CD4-positive, CD25-positive, alpha-beta regulatory T cell (primary cell): ENCODE measurements around the gene STMN1. TPM values are rescaled to one million over a fixed set of nuclear protein-coding genes. Genes with fewer than 3 reads are reported as not detected.
A peak's percentile ranks its signal among the peaks of the same experiment; 100 is the strongest.

Experiments
- ATAC-seq, 2 donors: fragments of 150-1000 bp; cut with Tn5 transposase; one replicate each; pipeline ENCODE4 v1.10.0; 2021; ENCODE audit warnings: low read depth in 2 of 2, moderate number of reproducible peaks in 2 of 2, moderate library complexity in 1 of 2
- DNase-seq, 3 donors: peaks; one replicate each; pipeline versions ENCODE4 v3.0.0 to v3.0.0-alpha.2; 2012 to 2022; ENCODE audit warnings: mixed read lengths in 1 of 3
- H3K27ac ChIP-seq: one replicate; pipeline ENCODE4 v1.7.0; 2013; ENCODE audit warnings: mild to moderate bottlenecking, low read length; ENCODE audit not compliant: insufficient read depth, poor library complexity, severe bottlenecking
- H3K27me3 ChIP-seq: one replicate; pipeline ENCODE4 v1.7.0; 2013; ENCODE audit warnings: low read length; ENCODE audit not compliant: control insufficient read depth, insufficient read depth
- H3K36me3 ChIP-seq: one replicate; pipeline ENCODE4 v1.7.0; 2013; ENCODE audit warnings: mild to moderate bottlenecking, low read length, moderate library complexity; ENCODE audit not compliant: control insufficient read depth, insufficient read depth
- H3K4me1 ChIP-seq: 2 replicates; pipeline ENCODE4 v1.7.0; 2013; ENCODE audit warnings: mild to moderate bottlenecking, low read length; ENCODE audit not compliant: insufficient read depth, control insufficient read depth, poor library complexity, severe bottlenecking
- H3K4me3 ChIP-seq: one replicate; pipeline ENCODE4 v1.7.0; 2013; ENCODE audit warnings: low read depth, mild to moderate bottlenecking, low read length, moderate library complexity
- H3K9me3 ChIP-seq, 2 experiments: 1 replicate in 1 of 2; 2 replicates in 1 of 2; pipeline ENCODE4 v1.7.0; 2013; ENCODE audit warnings: low read length in 2 of 2, mild to moderate bottlenecking in 1 of 2, moderate library complexity in 1 of 2; ENCODE audit not compliant: control insufficient read depth in 2 of 2
- H3K27ac Mint-ChIP-seq, 3 donors: one replicate each; pipeline ENCODE4 v1.8.0; 2020 to 2022; ENCODE audit warnings: mild to moderate bottlenecking in 3 of 3, mixed read lengths in 3 of 3, moderate library complexity in 2 of 3
- H3K27me3 Mint-ChIP-seq: one replicate; pipeline ENCODE4 v1.8.0; 2022; ENCODE audit warnings: mild to moderate bottlenecking, mixed read lengths
- H3K36me3 Mint-ChIP-seq: one replicate; pipeline ENCODE4 v1.8.0; 2020; ENCODE audit warnings: mixed read lengths
- H3K4me1 Mint-ChIP-seq, 4 donors: one replicate each; pipeline ENCODE4 v1.8.0; 2020 to 2022; ENCODE audit warnings: mixed read lengths in 4 of 4, mild to moderate bottlenecking in 1 of 4
- H3K4me3 Mint-ChIP-seq, 4 donors: one replicate each; pipeline ENCODE4 v1.8.0; 2020 to 2022; ENCODE audit warnings: mild to moderate bottlenecking in 4 of 4, mixed read lengths in 4 of 4, moderate library complexity in 3 of 4
- H3K9me3 Mint-ChIP-seq, 7 donors: one replicate each; pipeline ENCODE4 v1.8.0; 2020 to 2022; ENCODE audit warnings: mixed read lengths in 7 of 7, mild to moderate bottlenecking in 3 of 7, moderate library complexity in 2 of 7
- polyA plus RNA-seq, 4 donors: library from polyadenylated mRNA; unstranded; fragments of 300-500 nt; fragmentation: Illumina TruSeq; gene quantifications; one replicate each; pipeline ENCODE4 v1.2.3, GENCODE V29; 2021
- total RNA-seq: library from RNA; stranded (reverse); gene quantifications from one replicate; pipeline ENCODE4 v1.2.3, GENCODE V29; 2022

Gene STMN1
- total and polyA plus RNA-seq, 5 donors from 2014 or later = 44.9 to 242 (median 181) TPM

DNA sequence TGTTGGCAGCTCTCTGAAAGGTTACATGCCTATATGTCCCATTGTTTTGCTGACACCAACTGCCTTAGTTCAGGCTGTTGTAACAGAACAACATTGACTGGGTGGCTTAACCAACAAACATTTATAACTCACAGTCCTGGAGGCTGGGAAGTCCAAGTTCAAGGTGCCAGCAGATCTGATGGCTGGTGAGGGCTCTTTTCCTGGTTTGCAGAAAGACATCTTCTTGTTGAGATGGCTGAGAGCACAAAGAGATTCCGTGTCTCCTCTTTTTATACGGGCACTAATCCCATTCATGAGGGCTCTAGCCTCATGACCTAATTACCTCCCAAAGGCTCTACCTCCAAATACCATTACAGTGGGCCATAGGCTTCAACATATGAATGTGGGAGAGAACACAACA lies 10.2 kb upstream of the STMN1 start:
- Mint-ChIP-seq H3K4me3 (no peak overlapping the region), H3K27ac (peak overlapping the region in 1 of 3 donors; percentile 94), H3K9me3 (no peaks in the 10 kb centered on the region), H3K36me3 (no peaks in the 10 kb centered on the region), H3K27me3 (peaks cover 9% of the 10 kb centered on the region), H3K4me1 (peaks cover 4 to 20% (median 10%) of the 10 kb centered on the region in 4 donors)
- DNase-seq (no peak), ATAC-seq (no peak)
- Histone ChIP-seq H3K27ac (no peak overlapping the region), H3K36me3 (no peaks in the 10 kb centered on the region), H3K9me3 (no peaks in the 10 kb centered on the region), H3K4me3 (no peak overlapping the region), H3K27me3 (peaks cover 2% of the 10 kb centered on the region), H3K4me1 (peaks cover 10% of the 10 kb centered on the region)

DNA sequence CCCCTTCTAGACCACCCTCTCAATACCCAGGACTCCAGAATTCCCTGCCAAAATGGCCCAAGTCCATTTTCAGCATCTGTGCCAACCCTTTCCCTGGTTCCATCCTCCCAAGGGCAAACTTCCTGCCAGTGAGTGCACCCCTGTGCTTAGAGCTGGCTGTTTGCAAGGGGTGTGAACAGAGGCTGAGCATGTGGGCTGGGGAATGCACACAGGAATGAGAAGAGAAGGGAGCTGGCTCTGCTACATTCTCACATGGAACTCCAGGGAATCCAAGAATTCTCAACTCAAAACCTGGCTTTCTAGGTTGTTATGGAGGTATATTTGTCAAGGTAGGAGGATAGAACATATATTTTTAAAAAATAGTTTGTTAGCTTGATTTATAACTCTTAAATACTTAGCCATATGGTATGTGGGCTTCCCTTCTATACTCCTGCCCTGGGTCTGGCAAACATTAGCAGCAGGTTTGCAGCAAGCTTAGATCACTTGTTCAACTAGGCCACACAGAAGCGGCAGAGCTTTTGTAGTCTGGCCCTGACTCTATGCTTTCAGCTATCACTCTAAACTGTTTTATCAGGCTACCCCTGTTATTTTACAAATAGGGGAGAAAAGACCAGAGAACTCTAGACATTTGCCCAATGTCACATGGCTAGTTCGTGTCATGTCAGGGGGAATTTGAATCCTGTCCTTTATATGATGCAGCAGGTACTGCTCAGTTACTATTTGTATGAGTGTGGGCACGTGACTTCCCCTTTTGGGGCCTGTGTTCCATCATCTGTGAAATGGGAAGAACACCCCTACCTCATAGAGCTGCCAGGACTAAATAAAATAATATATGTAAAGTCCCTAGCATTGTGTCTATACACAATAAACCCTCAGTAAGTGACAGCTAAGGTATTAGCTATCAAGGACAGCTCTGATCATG lies 8.1 kb upstream of the STMN1 start:
- Histone ChIP-seq H3K4me3 (no peak overlapping the region), H3K9me3 (no peaks in the 10 kb centered on the region), H3K36me3 (no peaks in the 10 kb centered on the region), H3K27ac (no peak overlapping the region), H3K27me3 (no peaks in the 10 kb centered on the region), H3K4me1 (peaks cover 10% of the 10 kb centered on the region)
- DNase-seq (no peak), ATAC-seq (no peak)
- no peak overlapping the region for H3K4me3 Mint-ChIP-seq
- H3K27ac Mint-ChIP-seq = peak overlapping the region in 1 of 3 donors; percentile 71
- no peaks in the 10 kb centered on the region for H3K27me3 Mint-ChIP-seq
- H3K4me1 Mint-ChIP-seq = peaks cover 4 to 12% (median 5%) of the 10 kb centered on the region in 4 donors
- H3K36me3 Mint-ChIP-seq = no peaks in the 10 kb centered on the region
- H3K9me3 Mint-ChIP-seq = no peaks in the 10 kb centered on the region

DNA sequence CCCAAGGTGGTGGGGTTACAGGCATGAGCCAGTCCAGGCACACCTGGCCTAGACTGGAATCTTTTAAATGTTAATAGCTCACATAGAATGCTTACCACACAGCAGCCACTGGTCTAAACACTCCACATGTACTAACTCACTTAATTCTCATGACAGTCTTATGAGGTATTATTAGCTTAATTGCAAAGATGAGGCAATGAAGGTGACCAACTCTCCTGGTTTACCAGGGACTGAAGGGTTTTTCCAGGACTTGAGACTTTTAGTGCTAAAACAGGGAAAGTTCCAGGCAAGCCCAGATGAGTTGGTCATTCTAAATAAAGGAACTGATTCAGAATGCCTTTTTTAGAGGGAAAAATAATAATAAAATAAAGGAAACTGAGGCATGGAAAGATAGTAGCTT lies 7.0 kb upstream of the STMN1 start:
- no peaks in the 10 kb centered on the region for H3K27me3 ChIP-seq
- H3K9me3 ChIP-seq = no peaks in the 10 kb centered on the region
- H3K4me3 ChIP-seq = no peak overlapping the region
- Mint-ChIP-seq H3K36me3 (no peaks in the 10 kb centered on the region), H3K9me3 (no peaks in the 10 kb centered on the region), H3K27ac (peak overlapping the region in 1 of 3 donors; percentile 20), H3K27me3 (no peaks in the 10 kb centered on the region), H3K4me1 (peaks cover 4 to 8% (median 5%) of the 10 kb centered on the region in 4 donors), H3K4me3 (no peak overlapping the region)
- ATAC-seq (no peak), DNase-seq (no peak)
- H3K4me1 ChIP-seq = peaks cover 7% of the 10 kb centered on the region
- no peaks in the 10 kb centered on the region for H3K36me3 ChIP-seq
- H3K27ac ChIP-seq = no peak overlapping the region

DNA sequence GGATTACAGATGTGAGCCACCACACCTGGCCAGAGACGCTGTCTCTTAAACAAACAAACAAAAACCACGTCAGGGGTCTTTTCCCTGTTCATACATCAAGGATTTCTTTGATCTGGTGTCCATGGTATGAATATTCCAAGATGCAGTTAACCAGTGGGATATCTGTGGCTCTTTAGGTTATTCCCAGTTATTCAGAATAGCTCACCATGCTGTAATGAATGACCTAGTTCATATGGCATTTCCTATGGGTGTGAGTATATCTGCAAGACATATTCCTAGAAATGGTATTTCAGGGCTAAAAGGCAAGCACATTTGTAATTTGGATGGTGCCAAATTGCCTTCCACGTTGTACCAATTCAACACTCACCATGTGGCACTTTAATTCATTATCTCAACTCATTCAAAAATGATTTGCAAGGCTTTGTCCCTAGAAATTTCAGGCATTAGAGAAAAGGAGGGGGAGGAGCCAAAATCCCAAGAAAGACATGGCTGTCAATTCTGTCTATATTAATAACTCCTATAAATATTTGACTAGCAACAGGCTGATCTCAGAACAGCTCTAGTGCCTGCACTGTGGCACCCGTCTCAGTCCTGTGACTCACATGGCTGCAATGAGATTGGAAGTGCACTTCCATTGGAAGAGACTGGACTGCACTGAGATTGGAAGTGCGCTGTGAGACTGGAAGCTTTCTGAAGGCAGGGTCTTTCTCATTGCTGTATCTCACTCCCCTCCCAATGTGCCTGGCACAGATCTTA lies 6.0 kb upstream of the STMN1 start:
- Histone ChIP-seq H3K27ac (no peak overlapping the region), H3K9me3 (no peaks in the 10 kb centered on the region), H3K36me3 (no peaks in the 10 kb centered on the region), H3K4me3 (no peak overlapping the region), H3K4me1 (no peaks in the 10 kb centered on the region), H3K27me3 (no peaks in the 10 kb centered on the region)
- H3K27ac Mint-ChIP-seq = no peak overlapping the region
- H3K9me3 Mint-ChIP-seq = no peaks in the 10 kb centered on the region
- DNase-seq (no peak), ATAC-seq (no peak)
- H3K4me1 Mint-ChIP-seq = peaks cover 0 to 4% (median 2%) of the 10 kb centered on the region in 4 donors
- no peaks in the 10 kb centered on the region for H3K36me3 Mint-ChIP-seq
- no peaks in the 10 kb centered on the region for H3K27me3 Mint-ChIP-seq
- no peak overlapping the region for H3K4me3 Mint-ChIP-seq

DNA sequence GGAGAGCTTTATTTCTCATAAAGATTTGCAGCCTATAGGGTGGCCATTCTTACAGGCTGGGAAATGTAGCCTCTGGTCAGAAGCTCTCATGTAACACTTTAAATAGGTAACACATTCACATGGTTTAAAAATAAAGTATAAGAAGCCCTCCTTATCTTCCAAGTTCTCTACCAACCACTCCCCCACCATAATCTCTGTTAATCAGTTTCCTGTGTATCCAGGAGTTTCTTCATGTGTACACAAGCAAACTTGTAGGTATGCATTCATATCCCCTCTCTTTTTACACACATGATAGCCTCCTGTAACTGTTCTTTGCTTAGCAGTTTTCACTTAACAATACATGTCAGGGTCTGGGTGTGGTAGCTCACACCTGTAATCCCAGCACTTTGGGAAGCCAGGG lies 4.9 kb upstream of the STMN1 start:
- peaks cover 0 to 10% (median 6%) of the 10 kb centered on the region in 4 donors for H3K4me1 Mint-ChIP-seq
- H3K27me3 Mint-ChIP-seq = no peaks in the 10 kb centered on the region
- no peak overlapping the region for H3K27ac Mint-ChIP-seq

DNA sequence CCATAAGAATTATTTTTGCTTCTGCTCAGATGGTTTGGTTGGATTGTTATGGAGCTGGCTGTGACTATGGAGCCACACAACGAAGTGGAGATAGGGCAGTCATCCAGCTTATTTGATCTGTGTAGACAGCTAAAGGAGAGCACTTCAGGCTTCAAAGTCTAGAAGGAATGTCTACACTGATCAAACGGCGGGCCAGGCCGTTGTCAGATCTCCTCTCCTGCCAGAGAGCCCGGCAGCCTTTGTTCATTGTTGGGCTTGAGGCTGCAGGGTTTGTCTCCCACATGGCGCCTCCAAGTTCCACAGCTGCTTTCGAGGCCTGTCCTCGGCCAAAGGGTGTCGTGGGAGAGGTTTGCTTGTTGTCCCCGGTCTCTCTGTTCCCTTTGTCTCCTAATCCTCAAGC lies 2.8 kb upstream of the STMN1 start:
- H3K4me3 ChIP-seq = no peak overlapping the region
- no peak for ATAC-seq
- H3K27ac Mint-ChIP-seq = peak overlapping the region in 1 of 3 donors; percentile 19
- H3K27ac ChIP-seq = no peak overlapping the region
- peaks cover 18% of the 10 kb centered on the region for H3K4me1 ChIP-seq
- H3K36me3 ChIP-seq = no peaks in the 10 kb centered on the region
- H3K36me3 Mint-ChIP-seq = no peaks in the 10 kb centered on the region
- H3K9me3 Mint-ChIP-seq = no peaks in the 10 kb centered on the region
- H3K4me3 Mint-ChIP-seq = peak overlapping the region in 2 of 4 donors; percentile 17 to 91
- H3K9me3 ChIP-seq = no peaks in the 10 kb centered on the region
- peaks cover 7% of the 10 kb centered on the region for H3K27me3 Mint-ChIP-seq
- no peak for DNase-seq
- H3K27me3 ChIP-seq = no peaks in the 10 kb centered on the region
- H3K4me1 Mint-ChIP-seq = peaks cover 11 to 23% (median 16%) of the 10 kb centered on the region in 4 donors

More for the DNA sequence above, 4.9 kb upstream of the STMN1 start:
- DNase-seq = no peak
- Histone ChIP-seq H3K27me3 (no peaks in the 10 kb centered on the region), H3K36me3 (no peaks in the 10 kb centered on the region), H3K9me3 (no peaks in the 10 kb centered on the region), H3K27ac (no peak overlapping the region), H3K4me3 (no peak overlapping the region), H3K4me1 (peaks cover 5% of the 10 kb centered on the region)
- no peak for ATAC-seq
- Mint-ChIP-seq H3K36me3 (no peaks in the 10 kb centered on the region), H3K9me3 (no peaks in the 10 kb centered on the region), H3K4me3 (peak overlapping the region in 1 of 4 donors; percentile 64)

DNA sequence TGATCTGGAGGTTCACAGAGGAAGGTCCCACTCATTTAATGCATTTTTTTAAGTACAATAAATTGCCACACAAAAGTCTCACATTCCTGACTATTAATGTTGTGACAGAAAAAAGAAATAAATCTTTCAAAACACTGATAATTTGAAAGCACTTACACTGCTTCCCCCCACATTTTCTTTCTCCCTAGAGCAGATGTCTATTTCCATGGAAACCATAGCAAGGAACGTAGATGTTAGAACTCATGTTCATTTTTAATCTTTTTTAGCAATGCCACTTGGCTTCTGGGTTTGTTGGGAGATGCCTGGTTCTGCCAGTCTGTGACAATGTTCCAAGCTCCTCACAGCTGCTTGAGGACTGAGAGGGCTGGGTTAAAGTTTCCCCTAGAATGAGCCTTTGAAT lies 1.9 kb upstream of the STMN1 start:
- DNase-seq = no peak
- ATAC-seq = no peak
- H3K4me3 ChIP-seq = no peak overlapping the region
- Mint-ChIP-seq H3K4me3 (peak overlapping the region in 2 of 4 donors; percentile 58 to 91), H3K27me3 (peaks cover 7% of the 10 kb centered on the region), H3K9me3 (no peaks in the 10 kb centered on the region), H3K4me1 (peaks cover 12 to 26% (median 19%) of the 10 kb centered on the region in 4 donors), H3K36me3 (no peaks in the 10 kb centered on the region), H3K27ac (peak overlapping the region in 1 of 3 donors; percentile 93)
- H3K36me3 ChIP-seq = no peaks in the 10 kb centered on the region
- peaks cover 24% of the 10 kb centered on the region for H3K4me1 ChIP-seq
- no peak overlapping the region for H3K27ac ChIP-seq
- no peaks in the 10 kb centered on the region for H3K27me3 ChIP-seq
- no peaks in the 10 kb centered on the region for H3K9me3 ChIP-seq
